Transverse colon (tissue), 4 donors: ENCODE results near the gene ANKRD40CL.

Experiments
- EP300 ChIP-seq: sonication (generic); formaldehyde crosslinking; IDR thresholded peaks from one replicate; pipeline ENCODE4 v1.6.1; 2017; ENCODE audit warnings: antibody characterized with exemption, low read depth
- POLR2A ChIP-seq: fragments of 450-650 bp; IDR thresholded peaks from one replicate; pipeline ENCODE4 v1.6.1; 2016; ENCODE audit warnings: antibody characterized with exemption, mild to moderate bottlenecking, moderate library complexity
- POLR2AphosphoS5 ChIP-seq, 3 donors: sonication (generic); formaldehyde crosslinking; IDR thresholded peaks; one replicate each; pipeline ENCODE4 v1.6.1; 2016; ENCODE audit warnings: antibody characterized with exemption in 3 of 3
- TF ChIP-seq, protein P1 (sequence below), 5 experiments: fragments of 200-600 bp in 3 of 5; fragments of 450-650 bp in 2 of 5; sonication (generic) in 3 of 5; IDR thresholded peaks; 1 replicate in 2 of 5; 2 replicates in 3 of 5; pipeline ENCODE4 v1.5.1; 2016 to 2017; ENCODE audit warnings: antibody characterized with exemption in 5 of 5, inconsistent platforms in 3 of 5, mild to moderate bottlenecking in 2 of 5, moderate library complexity in 1 of 5

DNA sequence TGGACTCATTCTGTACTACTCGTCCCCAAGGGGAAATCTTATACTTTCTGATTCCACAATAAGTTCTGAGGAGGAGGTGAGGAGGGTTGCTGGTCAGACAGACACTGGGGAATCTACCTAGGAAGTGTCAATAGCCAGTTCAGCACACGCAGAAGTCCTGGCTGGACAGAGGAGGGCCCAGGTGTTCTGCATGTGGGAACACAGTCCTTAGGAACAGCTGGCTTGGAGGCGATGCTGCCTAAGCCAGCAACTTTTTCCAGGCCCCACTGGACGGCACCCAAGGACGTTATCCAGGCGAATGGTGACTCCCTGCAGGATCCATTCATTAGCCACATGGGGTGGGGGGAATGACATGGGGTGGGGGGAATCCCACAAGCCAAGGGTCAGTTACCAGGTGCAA lies 38.2 kb upstream of the ANKRD40CL start:
- TF ChIP-seq, protein P1, sequence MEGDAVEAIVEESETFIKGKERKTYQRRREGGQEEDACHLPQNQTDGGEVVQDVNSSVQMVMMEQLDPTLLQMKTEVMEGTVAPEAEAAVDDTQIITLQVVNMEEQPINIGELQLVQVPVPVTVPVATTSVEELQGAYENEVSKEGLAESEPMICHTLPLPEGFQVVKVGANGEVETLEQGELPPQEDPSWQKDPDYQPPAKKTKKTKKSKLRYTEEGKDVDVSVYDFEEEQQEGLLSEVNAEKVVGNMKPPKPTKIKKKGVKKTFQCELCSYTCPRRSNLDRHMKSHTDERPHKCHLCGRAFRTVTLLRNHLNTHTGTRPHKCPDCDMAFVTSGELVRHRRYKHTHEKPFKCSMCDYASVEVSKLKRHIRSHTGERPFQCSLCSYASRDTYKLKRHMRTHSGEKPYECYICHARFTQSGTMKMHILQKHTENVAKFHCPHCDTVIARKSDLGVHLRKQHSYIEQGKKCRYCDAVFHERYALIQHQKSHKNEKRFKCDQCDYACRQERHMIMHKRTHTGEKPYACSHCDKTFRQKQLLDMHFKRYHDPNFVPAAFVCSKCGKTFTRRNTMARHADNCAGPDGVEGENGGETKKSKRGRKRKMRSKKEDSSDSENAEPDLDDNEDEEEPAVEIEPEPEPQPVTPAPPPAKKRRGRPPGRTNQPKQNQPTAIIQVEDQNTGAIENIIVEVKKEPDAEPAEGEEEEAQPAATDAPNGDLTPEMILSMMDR (IDR thresholded peaks at IDR 0.05): no peak
- TF ChIP-seq POLR2AphosphoS5 (IDR thresholded peaks at IDR 0.05): no peak
- no peak for TF ChIP-seq POLR2A
- TF ChIP-seq EP300: no peak
